NB4 (cell line): ENCODE data around the gene TMEM259.

Source experiments
- DNase-seq: peaks from one replicate; pipeline ENCODE4 v3.0.0; 2010; ENCODE audit warnings: low read depth
- H3K4me3 ChIP-seq: one replicate; pipeline ENCODE4 v1.5.1; 2011; ENCODE audit warnings: mild to moderate bottlenecking, low read depth, low read length, moderate library complexity
- MAX ChIP-seq: IDR thresholded peaks from 2 replicates; pipeline ENCODE4 v1.6.1; 2011; ENCODE audit warnings: low read depth, low read length
- MYC ChIP-seq: IDR thresholded peaks from 2 replicates; pipeline ENCODE4 v1.6.1; 2011; ENCODE audit warnings: low read depth, low read length
- POLR2A ChIP-seq: IDR thresholded peaks from 2 replicates; pipeline ENCODE4 v1.6.1; 2011; ENCODE audit warnings: mild to moderate bottlenecking; ENCODE audit not compliant: insufficient read length; ENCODE audit errors: extremely low read depth
- TF ChIP-seq, protein P1 (sequence below): IDR thresholded peaks from one replicate; pipeline ENCODE4 v1.5.1; 2012; ENCODE audit warnings: low read depth, low read length

Gene TMEM259

DNA sequence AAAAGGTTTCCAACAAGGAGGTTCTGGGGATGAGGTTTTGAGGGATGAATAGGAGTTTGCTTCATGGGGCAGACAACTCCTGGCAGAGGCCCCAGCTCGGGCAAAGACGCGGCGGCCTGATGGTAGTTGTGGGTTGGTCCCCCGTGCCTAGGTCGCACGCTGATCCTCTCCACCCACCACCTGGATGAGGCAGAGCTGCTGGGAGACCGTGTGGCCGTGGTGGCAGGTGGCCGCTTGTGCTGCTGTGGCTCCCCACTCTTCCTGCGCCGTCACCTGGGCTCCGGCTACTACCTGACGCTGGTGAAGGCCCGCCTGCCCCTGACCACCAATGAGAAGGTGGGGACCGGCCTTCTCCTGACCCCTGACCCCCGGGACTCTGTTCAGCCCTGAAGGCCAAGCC, 30.9 kb upstream of the TMEM259 start:
- TF ChIP-seq MYC (no peak), POLR2A (no peak), MAX (no peak)
- TF ChIP-seq, protein P1, sequence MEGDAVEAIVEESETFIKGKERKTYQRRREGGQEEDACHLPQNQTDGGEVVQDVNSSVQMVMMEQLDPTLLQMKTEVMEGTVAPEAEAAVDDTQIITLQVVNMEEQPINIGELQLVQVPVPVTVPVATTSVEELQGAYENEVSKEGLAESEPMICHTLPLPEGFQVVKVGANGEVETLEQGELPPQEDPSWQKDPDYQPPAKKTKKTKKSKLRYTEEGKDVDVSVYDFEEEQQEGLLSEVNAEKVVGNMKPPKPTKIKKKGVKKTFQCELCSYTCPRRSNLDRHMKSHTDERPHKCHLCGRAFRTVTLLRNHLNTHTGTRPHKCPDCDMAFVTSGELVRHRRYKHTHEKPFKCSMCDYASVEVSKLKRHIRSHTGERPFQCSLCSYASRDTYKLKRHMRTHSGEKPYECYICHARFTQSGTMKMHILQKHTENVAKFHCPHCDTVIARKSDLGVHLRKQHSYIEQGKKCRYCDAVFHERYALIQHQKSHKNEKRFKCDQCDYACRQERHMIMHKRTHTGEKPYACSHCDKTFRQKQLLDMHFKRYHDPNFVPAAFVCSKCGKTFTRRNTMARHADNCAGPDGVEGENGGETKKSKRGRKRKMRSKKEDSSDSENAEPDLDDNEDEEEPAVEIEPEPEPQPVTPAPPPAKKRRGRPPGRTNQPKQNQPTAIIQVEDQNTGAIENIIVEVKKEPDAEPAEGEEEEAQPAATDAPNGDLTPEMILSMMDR, result no peak
- H3K4me3 ChIP-seq, result no peak overlapping the region
- no peak for DNase-seq

- DNase-seq, result no peak
- no peak overlapping the region for H3K4me3 ChIP-seq
- TF ChIP-seq, protein P1, result no peak
- TF ChIP-seq MYC (no peak), MAX (no peak), POLR2A (no peak)
These were observed 30.3 kb upstream of the TMEM259 start for GRCh38 chr19:1050989-1051788.

DNA sequence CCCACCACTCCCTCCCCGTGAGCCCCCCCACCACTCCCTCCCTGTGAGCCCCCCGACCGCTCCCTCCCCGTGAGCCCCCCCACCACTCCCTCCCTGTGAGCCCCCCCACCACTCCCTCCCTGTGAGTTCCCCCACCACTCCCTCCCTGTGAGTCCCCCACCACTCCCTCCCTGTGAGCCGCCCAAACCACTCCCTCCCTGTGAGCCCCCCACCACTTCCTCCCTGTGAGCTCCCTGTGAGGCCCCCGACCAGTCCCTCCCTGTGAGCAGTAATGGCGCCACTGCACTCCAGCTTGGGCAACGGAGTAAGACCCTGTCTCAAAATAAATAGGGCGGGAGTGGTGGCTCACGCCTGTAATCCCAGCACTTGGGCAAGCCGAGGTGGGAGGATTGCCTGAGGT, 28.9 kb upstream of the TMEM259 start:
- no peak overlapping the region for H3K4me3 ChIP-seq
- DNase-seq, result no peak
- TF ChIP-seq MYC, result no peak
- TF ChIP-seq, protein P1, result no peak
- no peak for TF ChIP-seq MAX
- no peak for TF ChIP-seq POLR2A

DNA sequence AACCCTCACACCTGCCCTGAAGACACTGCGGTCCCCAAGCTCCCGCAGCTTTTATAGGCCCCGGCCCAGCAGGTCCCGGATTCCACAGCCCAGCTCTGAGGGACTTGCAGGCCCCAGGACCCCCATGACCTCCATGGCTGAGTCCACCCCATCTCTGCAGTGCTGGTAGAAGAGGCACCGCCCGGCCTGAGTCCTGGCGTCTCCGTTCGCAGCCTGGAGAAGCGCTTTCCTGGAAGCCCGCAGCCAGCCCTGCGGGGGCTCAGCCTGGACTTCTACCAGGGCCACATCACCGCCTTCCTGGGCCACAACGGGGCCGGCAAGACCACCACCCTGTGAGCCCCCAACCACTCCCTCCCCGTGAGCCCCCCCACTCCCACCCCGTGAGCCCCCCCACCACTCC, 28.2 kb upstream of the TMEM259 start:
- no peak for DNase-seq
- TF ChIP-seq, protein P1, result no peak
- no peak for TF ChIP-seq POLR2A
- no peak overlapping the region for H3K4me3 ChIP-seq

GRCh38 chr19:1047696-1048147, 26.8 kb upstream of the TMEM259 start:
- no peak for DNase-seq
- no peak overlapping the region for H3K4me3 ChIP-seq
- TF ChIP-seq POLR2A (no peak), MAX (no peak), MYC (no peak)
- TF ChIP-seq, protein P1, result no peak
